ENCODE measurements around the gene ARL8B.
"Not testable (repeated sequence)": the region's sequence is repeated elsewhere in the genome, so short reads cannot be mapped to it uniquely, and the experiment has no call there.

Gene ARL8B

DNA sequence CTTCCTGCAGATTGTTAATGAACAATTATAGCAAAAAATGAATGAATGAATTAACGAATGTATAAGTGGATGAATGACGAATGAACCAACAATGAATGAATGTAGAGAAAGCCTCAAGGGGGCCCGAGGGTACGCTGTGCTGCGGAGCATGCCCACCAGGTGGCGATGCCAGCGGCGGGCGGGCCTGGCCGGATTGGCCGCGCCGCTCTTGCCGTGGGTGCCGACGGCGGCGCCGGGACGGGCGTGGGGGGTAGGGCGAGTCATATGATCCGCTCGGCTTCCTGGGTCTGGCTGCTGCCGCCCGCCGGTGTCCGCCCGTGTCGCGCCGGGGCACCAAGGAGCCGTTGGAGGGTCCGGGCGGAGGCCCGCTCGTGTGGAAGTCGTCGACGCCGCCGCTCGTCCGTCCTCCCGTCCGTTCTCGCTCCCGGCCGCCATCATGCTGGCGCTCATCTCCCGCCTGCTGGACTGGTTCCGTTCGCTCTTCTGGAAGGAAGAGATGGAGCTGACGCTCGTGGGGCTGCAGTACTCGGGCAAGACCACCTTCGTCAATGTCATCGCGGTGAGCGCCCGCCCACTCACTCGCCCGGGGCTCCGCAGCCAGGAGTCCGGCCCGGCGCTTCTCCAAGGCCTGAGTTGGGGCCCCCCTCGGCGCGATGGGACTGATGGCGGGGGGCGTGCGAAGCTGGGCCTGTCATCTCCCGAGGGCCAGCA is at the start of gene ARL8B:
ARL8B (plus strand) TSS at position 263 of the 711 bp plus-strand sequence; CDS start at position 437, 174 bp downstream.
- peak; percentile 88 to 93 for DNase-seq

- no peak for DNase-seq
Observed at GRCh38 chr3:5073374-5074085, 48.6 kb upstream of the ARL8B start.

- DNase-seq, result no peak
Observed at GRCh38 chr3:5078151-5078550, 43.9 kb upstream of the ARL8B start.

- no peak for DNase-seq
Observed at GRCh38 chr3:5079761-5080160, 42.3 kb upstream of the ARL8B start.

GRCh38 chr3:5080779-5081550 is 41.1 kb upstream of the ARL8B start:
- no peak for DNase-seq

- DNase-seq, result not testable (repeated sequence)
Observed at GRCh38 chr3:5081973-5082788, 39.9 kb upstream of the ARL8B start.

GRCh38 chr3:5082789-5083115 is 39.3 kb upstream of the ARL8B start:
- no peak for DNase-seq

- DNase-seq, result no peak
Observed at GRCh38 chr3:5084224-5084623, 37.9 kb upstream of the ARL8B start.

DNA sequence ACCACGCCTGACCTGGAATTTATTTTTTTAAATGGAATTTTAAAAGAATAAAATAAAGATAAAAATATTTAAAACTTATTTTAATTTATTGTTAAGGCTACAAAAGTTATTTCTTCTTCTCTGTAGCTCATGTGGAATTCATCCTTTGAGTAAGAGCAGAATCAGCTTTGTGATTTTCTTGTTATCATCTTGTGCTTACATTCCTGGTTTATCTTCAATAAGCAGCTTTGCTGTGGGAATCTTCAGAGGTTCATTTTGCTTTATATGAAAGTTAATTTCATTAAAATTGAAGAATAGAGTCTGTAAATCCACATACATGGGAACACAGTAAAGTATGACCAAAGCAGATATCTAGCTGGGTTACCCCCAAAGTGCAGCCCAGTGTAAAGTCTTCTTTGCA is 35.4 kb upstream of the ARL8B start:
- DNase-seq, result no peak

DNA sequence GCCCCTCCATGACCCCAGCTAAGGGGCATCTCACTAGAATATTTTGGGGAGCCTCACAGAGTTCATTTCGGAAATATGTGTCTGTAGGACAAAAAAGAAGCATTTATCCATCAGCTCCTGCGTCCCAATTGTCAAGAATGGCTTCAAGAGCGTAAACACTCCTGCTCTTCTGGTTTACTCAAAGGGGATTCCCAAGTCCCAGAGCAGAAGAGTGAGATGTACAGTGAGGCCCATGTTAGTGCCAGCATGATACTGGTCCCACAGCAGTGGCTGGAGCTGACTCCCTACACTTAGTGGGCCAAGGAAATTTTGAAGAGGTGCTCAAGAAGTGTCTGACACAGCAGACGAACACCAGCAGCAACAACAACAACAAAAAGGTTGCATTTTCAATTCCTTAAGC is 34.9 kb upstream of the ARL8B start:
- DNase-seq, result no peak

GRCh38 chr3:5090197-5090596 is 31.9 kb upstream of the ARL8B start:
- no peak for DNase-seq

DNA sequence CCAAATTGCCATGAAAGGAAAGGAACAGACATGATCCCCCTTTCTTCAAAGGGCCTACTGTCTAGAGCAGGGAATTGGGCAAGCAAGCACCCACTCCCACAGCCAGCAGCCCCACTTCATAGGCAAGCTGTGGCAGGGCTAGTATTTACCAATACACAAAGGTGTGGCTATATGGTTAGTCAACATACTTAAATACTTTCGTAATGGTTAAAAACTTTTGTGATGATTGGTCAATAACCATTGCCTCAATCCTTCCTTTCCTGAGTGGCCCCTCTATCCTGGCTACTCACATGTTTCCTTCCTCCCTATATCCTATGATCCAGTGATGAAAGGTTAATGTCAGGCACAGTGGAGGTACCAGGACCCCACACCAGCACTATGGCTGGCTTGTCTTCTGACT is 30.1 kb upstream of the ARL8B start:
- no peak for DNase-seq

- no peak for DNase-seq
Observed at GRCh38 chr3:5093731-5094130, 28.4 kb upstream of the ARL8B start.

GRCh38 chr3:5095886-5096285 is 26.2 kb upstream of the ARL8B start:
- peak in 1 of 2 experiments; percentile 6 for DNase-seq

GRCh38 chr3:5096336-5097008 is 25.6 kb upstream of the ARL8B start:
- DNase-seq, result no peak

DNA sequence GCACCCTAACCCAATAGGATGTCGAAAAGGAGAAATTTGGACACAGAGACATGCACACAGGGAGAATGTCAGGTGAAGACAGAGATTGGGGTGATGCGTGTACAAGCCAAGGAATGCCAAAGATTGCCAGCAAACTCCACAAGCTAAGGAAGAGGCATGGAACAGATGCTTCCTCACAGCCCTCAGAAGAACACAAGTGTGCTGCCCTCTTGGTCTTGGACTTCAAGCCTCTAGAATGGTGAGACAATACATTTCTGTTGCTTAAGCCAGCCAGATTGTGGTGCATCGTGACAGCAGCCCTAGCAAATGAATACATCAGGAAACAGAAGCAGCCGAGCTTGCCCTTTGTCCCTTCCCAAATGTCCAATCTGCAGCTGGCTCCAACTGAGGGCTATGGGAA is 23.7 kb upstream of the ARL8B start:
- DNase-seq, result no peak

DNA sequence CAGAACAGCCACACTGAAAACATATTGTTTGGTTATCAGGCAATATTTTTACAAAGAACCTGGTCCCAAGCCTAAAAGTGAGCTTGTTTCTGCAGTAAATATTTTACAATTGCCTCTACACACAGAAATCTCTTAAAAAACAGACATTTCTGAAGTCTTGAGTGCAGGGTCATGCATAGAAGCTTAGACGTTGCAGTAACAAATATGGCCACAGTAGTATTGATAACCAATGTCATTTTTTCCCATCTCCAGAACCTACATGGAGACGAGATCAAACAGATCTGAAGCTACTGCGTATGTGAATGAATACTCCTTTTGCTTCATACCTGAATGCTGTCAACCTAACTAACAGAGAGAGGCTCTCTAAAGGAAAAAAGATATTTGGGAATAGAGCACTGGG is 19.6 kb upstream of the ARL8B start:
- DNase-seq, result no peak

- no peak for DNase-seq
Observed at GRCh38 chr3:5103743-5104142, 18.3 kb upstream of the ARL8B start.

DNA sequence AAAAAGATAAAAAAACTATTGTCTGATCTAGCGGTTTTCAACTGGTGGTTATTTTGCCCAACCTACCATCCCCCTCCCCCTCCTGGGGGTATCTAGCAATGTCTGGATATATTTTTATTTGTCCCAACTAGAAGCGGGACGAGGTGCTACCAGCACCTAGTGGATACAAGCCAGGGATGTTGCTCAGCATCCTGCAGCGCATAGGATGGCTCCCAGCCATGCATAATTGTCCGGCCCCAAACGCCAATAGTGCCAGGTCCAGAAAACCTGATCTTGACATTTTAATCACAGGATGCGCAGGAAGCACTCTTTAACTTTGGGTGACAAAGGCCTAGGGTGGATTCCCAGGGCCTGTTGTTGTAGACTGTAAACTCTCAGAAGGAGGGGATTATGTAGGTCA is 17.0 kb upstream of the ARL8B start:
- DNase-seq, result no peak

DNA sequence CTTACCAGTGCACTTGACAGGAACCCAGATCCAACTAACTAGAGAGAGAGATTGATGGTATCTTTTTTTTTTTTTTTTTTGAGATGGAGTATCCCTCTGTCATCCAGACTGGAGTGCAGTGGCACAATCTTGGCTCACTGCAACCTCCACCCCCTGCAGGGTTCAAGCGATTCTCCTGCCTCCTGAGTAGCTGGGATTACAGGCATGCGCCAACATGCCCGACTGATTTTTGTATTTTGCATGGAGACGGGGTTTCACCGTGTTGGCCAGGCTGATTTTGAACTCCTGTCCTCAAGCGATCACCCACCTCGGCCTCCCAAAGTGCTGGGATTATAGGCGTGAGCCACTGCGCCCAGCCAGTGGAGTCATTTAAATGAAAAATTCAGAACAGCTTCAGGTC is 15.7 kb upstream of the ARL8B start:
- not testable (repeated sequence) for DNase-seq

DNA sequence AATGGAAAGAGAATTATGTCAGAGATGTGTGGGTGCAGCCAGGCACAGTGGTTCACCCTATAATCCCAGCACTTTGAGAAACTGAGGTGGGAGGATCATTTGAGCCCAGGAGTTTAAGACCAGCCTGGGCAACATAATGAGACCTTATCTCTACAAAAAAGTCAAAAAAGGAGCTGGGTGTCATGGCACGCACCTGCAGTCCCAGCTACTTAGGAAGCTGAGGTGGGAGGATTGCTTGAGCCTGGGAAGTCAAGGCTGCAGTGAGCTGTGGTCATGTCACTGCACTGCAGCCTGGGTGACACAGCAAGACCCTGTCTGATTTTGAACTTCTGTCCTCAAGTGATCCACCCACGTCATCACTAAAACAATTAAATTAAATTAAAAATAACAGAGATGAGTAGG is 15.2 kb upstream of the ARL8B start:
- DNase-seq, result not testable (repeated sequence)

DNA sequence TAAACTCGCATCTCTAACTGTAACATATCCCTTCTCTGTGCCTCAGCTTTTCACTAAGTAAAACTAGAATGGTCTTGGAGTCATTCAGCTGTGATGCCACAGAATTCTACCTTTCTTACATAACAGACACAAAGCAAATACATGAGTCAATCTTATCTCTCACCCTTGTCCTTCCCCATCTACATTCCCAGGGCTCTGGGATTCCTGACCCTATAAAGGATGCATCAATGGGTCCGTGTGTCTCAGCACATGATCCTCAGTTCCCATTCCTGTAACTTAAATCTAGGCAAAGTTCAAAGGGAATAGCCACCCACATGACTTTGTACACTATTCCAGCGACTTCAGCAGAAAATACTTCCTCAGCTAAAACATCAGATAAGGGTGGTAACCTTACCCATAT is 11.8 kb upstream of the ARL8B start:
- DNase-seq, result no peak

- DNase-seq, result no peak
Observed at GRCh38 chr3:5112043-5112442, 10.0 kb upstream of the ARL8B start.
